ENCODE results near the gene NME4. TPM values are rescaled to one million over a fixed set of nuclear protein-coding genes. Genes with fewer than 3 reads are reported as not detected.
A peak's percentile ranks its signal among the peaks of the same experiment; 100 is the strongest.

The NME4 gene
- total RNA-seq, 3 donors from 2014 or later (not counting 1 experiment from before 2014, with no cell fraction given) = 10.7 to 27.4 (median 25.4) TPM

DNA sequence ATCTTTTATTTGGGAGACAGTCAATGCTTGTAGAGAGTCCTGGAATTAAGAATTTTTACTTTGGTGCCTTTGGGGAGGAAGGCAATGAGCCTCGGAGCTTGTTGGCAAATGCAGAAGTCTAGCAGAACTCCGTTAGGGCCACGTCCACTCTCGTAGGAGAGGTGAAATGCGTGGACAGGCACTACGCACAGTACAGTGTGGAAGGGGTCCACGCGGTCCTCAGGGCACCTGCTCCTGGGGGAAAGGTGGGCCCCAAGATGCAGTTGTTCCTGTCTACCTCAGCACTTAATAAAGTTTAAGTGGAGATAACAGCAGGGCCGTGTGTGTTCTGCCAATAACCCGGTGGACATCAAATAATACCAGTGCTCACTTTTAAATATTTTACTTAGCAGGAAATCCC is 30.3 kb downstream of the NME4 start:
- ATAC-seq (no peak), DNase-seq (no peak)
- H3K27ac ChIP-seq (ENCODE audit: low read length) = no peak overlapping the region
- H3K9me3 Mint-ChIP-seq = no peaks in the 10 kb centered on the region
- H3K27ac Mint-ChIP-seq = peak overlapping the region; percentile 63 to 74
- H3K9me3 ChIP-seq (ENCODE audit: control insufficient read depth, insufficient read depth, low read length) = no peaks in the 10 kb centered on the region
- peak overlapping the region; percentile 85 for H3K4me3 Mint-ChIP-seq
- peaks cover 28 to 41% of the 10 kb centered on the region in 2 donors for H3K4me1 Mint-ChIP-seq
- no peaks in the 10 kb centered on the region for H3K27me3 ChIP-seq (ENCODE audit: control insufficient read depth, insufficient read depth, low read length)
- intact Hi-C loops (cut with micrococcal nuclease) = no loop called here
- TF ChIP-seq, protein P1, sequence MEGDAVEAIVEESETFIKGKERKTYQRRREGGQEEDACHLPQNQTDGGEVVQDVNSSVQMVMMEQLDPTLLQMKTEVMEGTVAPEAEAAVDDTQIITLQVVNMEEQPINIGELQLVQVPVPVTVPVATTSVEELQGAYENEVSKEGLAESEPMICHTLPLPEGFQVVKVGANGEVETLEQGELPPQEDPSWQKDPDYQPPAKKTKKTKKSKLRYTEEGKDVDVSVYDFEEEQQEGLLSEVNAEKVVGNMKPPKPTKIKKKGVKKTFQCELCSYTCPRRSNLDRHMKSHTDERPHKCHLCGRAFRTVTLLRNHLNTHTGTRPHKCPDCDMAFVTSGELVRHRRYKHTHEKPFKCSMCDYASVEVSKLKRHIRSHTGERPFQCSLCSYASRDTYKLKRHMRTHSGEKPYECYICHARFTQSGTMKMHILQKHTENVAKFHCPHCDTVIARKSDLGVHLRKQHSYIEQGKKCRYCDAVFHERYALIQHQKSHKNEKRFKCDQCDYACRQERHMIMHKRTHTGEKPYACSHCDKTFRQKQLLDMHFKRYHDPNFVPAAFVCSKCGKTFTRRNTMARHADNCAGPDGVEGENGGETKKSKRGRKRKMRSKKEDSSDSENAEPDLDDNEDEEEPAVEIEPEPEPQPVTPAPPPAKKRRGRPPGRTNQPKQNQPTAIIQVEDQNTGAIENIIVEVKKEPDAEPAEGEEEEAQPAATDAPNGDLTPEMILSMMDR (IDR thresholded peaks at IDR 0.05) = no peak
- 83% methylated on average over 10 of the region's 10 CpGs for WGBS (ENCODE audit: insufficient coverage)
- H3K27me3 Mint-ChIP-seq (ENCODE audit: low read depth in 2 of 2) = no peaks in the 10 kb centered on the region
- peaks cover 1% of the 10 kb centered on the region for H3K36me3 ChIP-seq (ENCODE audit: control insufficient read depth, insufficient read depth, low read length)
- no peak overlapping the region for H3K4me3 ChIP-seq (ENCODE audit: low read length)
- no peaks in the 10 kb centered on the region for H3K36me3 Mint-ChIP-seq
- peaks cover 24% of the 10 kb centered on the region for H3K4me1 ChIP-seq (ENCODE audit: control insufficient read depth, insufficient read depth, low read length)

DNA sequence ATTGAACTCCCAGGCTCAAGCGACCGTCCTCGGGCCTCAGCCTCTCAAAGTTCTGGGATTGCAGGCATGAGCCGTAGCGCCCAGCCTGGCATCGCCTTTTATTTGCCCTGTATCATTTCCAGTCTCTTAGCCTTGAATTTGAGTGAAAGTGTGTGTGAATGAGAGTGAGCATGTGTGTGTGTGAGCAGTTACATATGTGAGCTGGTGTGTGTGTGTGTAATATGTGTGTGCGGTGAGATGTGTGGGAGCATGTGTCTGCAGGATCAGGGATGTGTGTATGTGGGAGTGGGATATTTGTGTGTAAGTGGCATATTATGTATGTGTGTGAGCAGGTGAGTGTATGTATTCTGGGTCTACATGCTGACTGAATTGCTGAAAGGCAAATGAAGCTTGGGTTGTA is 33.9 kb downstream of the NME4 start:
- ATAC-seq = no peak
- H3K36me3 ChIP-seq (ENCODE audit: control insufficient read depth, insufficient read depth, low read length) = peaks cover 3% of the 10 kb centered on the region
- Mint-ChIP-seq H3K36me3 (no peaks in the 10 kb centered on the region), H3K4me1 (peaks cover 21 to 34% of the 10 kb centered on the region in 2 donors), H3K4me3 (no peak overlapping the region), H3K27me3 (ENCODE audit: low read depth in 2 of 2) (no peaks in the 10 kb centered on the region), H3K9me3 (no peaks in the 10 kb centered on the region), H3K27ac (no peak overlapping the region)
- TF ChIP-seq, protein P1 (IDR thresholded peaks at IDR 0.05) = no peak
- intact Hi-C loops (cut with micrococcal nuclease) = no loop called here
- H3K4me3 ChIP-seq (ENCODE audit: low read length) = no peak overlapping the region
- no peak for DNase-seq
- H3K9me3 ChIP-seq (ENCODE audit: control insufficient read depth, insufficient read depth, low read length) = no peaks in the 10 kb centered on the region
- WGBS (ENCODE audit: insufficient coverage) = 97% methylated on average over 7 of the region's 7 CpGs
- peaks cover 14% of the 10 kb centered on the region for H3K4me1 ChIP-seq (ENCODE audit: control insufficient read depth, insufficient read depth, low read length)
- H3K27me3 ChIP-seq (ENCODE audit: control insufficient read depth, insufficient read depth, low read length) = no peaks in the 10 kb centered on the region
- no peak overlapping the region for H3K27ac ChIP-seq (ENCODE audit: low read length)

DNA sequence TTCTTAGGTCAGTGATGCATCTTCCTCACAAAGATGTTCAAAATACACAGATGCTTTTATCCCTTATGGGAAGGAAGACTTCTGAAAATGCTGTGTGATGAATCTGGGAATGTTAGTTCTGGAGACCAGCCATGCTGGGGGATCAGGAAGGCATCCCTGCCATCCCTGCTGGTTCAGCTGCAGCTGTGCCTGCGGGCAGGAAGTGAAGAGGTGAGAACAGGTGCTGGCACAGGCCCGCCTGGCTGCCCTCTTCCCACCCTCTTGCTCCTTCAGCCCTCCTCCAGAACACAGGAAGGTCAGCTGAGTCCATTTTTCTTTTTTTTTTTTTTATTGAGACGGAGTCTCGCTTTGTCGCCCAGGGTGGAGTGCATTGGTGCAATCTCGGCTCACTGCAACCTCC is 43.6 kb downstream of the NME4 start:
- 94% methylated on average over 6 of the region's 6 CpGs for WGBS (ENCODE audit: insufficient coverage)
- H3K27me3 Mint-ChIP-seq (ENCODE audit: low read depth in 2 of 2) = no peaks in the 10 kb centered on the region
- no peaks in the 10 kb centered on the region for H3K9me3 Mint-ChIP-seq
- no peak overlapping the region for H3K4me3 Mint-ChIP-seq
- no peak overlapping the region for H3K4me3 ChIP-seq (ENCODE audit: low read length)
- intact Hi-C loops (cut with micrococcal nuclease) = no loop called here
- no peak overlapping the region for H3K27ac Mint-ChIP-seq
- TF ChIP-seq, protein P1 (IDR thresholded peaks at IDR 0.05) = no peak
- no peaks in the 10 kb centered on the region for H3K9me3 ChIP-seq (ENCODE audit: control insufficient read depth, insufficient read depth, low read length)
- no peaks in the 10 kb centered on the region for H3K4me1 ChIP-seq (ENCODE audit: control insufficient read depth, insufficient read depth, low read length)
- ATAC-seq (no peak), DNase-seq (no peak)
- H3K36me3 Mint-ChIP-seq = no peaks in the 10 kb centered on the region
- H3K27ac ChIP-seq (ENCODE audit: low read length) = no peak overlapping the region
- peaks cover 4 to 7% of the 10 kb centered on the region in 2 donors for H3K4me1 Mint-ChIP-seq
- H3K36me3 ChIP-seq (ENCODE audit: control insufficient read depth, insufficient read depth, low read length) = no peaks in the 10 kb centered on the region
- H3K27me3 ChIP-seq (ENCODE audit: control insufficient read depth, insufficient read depth, low read length) = no peaks in the 10 kb centered on the region

DNA sequence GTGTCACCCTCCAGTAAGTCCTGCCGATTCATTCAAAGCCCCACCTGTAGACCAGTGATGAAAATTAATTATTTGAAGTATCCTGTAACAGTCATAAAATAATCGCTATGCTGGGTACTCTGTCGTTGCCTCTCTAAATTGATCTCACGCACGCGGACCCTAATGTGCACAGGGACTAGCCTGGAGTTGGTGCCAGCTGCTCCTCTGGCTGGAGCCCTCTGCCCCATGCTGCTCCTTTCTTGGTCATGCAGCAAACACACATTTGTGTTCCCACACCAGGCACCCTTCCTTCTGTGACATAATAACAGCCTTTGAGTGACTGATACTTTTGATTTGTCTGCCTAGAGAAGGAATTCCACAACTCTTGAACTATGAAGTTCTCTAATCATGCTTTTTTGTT is 44.4 kb downstream of the NME4 start:
- H3K4me3 Mint-ChIP-seq = no peak overlapping the region
- H3K4me1 Mint-ChIP-seq = peaks cover 4 to 7% of the 10 kb centered on the region in 2 donors
- H3K36me3 Mint-ChIP-seq = no peaks in the 10 kb centered on the region
- H3K9me3 Mint-ChIP-seq = no peaks in the 10 kb centered on the region
- TF ChIP-seq, protein P1 (IDR thresholded peaks at IDR 0.05) = no peak
- no peaks in the 10 kb centered on the region for H3K27me3 Mint-ChIP-seq (ENCODE audit: low read depth in 2 of 2)
- Histone ChIP-seq H3K4me1 (ENCODE audit: control insufficient read depth, insufficient read depth, low read length) (no peaks in the 10 kb centered on the region), H3K36me3 (ENCODE audit: control insufficient read depth, insufficient read depth, low read length) (no peaks in the 10 kb centered on the region), H3K27ac (ENCODE audit: low read length) (no peak overlapping the region), H3K9me3 (ENCODE audit: control insufficient read depth, insufficient read depth, low read length) (no peaks in the 10 kb centered on the region), H3K4me3 (ENCODE audit: low read length) (no peak overlapping the region), H3K27me3 (ENCODE audit: control insufficient read depth, insufficient read depth, low read length) (no peaks in the 10 kb centered on the region)
- H3K27ac Mint-ChIP-seq = no peak overlapping the region
- DNase-seq = no peak
- no peak for ATAC-seq
- intact Hi-C loops (cut with micrococcal nuclease) = no loop called here
- 98% methylated on average over 6 of the region's 6 CpGs for WGBS (ENCODE audit: insufficient coverage)

Measured in natural killer cell (primary cell).